HEK293 (cell line): ENCODE measurements around the gene IREB2.

ENCODE experiments used
- CTCF ChIA-PET: fragments of 350-600 bp; formaldehyde crosslinking; extraction: SDS; loops from one replicate; lab custom pipeline; 2021; ENCODE audit warnings: antibody characterized with exemption; lab: Yijun Ruan, JAX
- POLR2A ChIA-PET: fragments of 300-600 bp; formaldehyde crosslinking; extraction: SDS; loops from one replicate; lab custom pipeline; 2020; ENCODE audit warnings: antibody characterized with exemption, inconsistent platforms; lab: Yijun Ruan, JAX
- H3K27ac ChIP-seq: fragments of 200-500 bp; sonication (Bioruptor generic); 2 replicates; pipeline ENCODE4 v1.5.1; 2014; ENCODE audit warnings: low read depth, low read length, control low read depth, inconsistent platforms; ENCODE audit errors: extremely low read depth
- H3K36me3 ChIP-seq, 2 experiments: fragments of 200-500 bp in 1 of 2; sonication (Bioruptor generic) in 1 of 2; 1 replicate in 1 of 2; 2 replicates in 1 of 2; pipeline ENCODE4 v1.5.1; 2014 to 2017; ENCODE audit warnings: inconsistent platforms in 2 of 2, low read length in 2 of 2; ENCODE audit not compliant: control insufficient read depth in 2 of 2, insufficient read depth in 1 of 2
- H3K4me1 ChIP-seq: fragments of 200-500 bp; sonication (Bioruptor generic); 2 replicates; pipeline ENCODE4 v1.5.1; 2014; ENCODE audit warnings: mild to moderate bottlenecking, low read length, inconsistent platforms; ENCODE audit not compliant: control insufficient read depth, insufficient read depth
- H3K4me3 ChIP-seq: 2 replicates; pipeline ENCODE4 v1.5.1; 2011; ENCODE audit warnings: low read depth, mild to moderate bottlenecking, control low read depth, low read length, moderate library complexity
- H3K9me3 ChIP-seq: fragments of 200-500 bp; sonication (Bioruptor generic); 2 replicates; pipeline ENCODE4 v1.5.1; 2014; ENCODE audit warnings: low read depth, low read length, inconsistent platforms; ENCODE audit not compliant: control insufficient read depth, insufficient read depth
- AEBP2 ChIP-seq: fragments of 450-650 bp; formaldehyde crosslinking; IDR thresholded peaks from 2 replicates; pipeline ENCODE4 v1.5.1; 2016; ENCODE audit warnings: missing biosample characterization, missing genetic modification characterization, borderline replicate concordance
- ATF2 ChIP-seq: fragments of 450-650 bp; formaldehyde crosslinking; IDR thresholded peaks from 2 replicates; pipeline ENCODE4 v1.5.1; 2016; ENCODE audit warnings: missing biosample characterization, missing genetic modification characterization, low read depth
- HOXA7 ChIP-seq: sonication (generic); formaldehyde crosslinking; IDR thresholded peaks from 2 replicates; pipeline ENCODE4 v1.8.1; 2022; ENCODE audit warnings: missing genetic modification reagents, borderline replicate concordance
- KLF8 ChIP-seq: fragments of 450-650 bp; formaldehyde crosslinking; IDR thresholded peaks from 2 replicates; pipeline ENCODE4 v1.5.1; 2016; ENCODE audit warnings: missing biosample characterization, missing genetic modification characterization
- MEIS1 ChIP-seq: sonication (generic); formaldehyde crosslinking; IDR thresholded peaks from 2 replicates; pipeline ENCODE4 v1.8.1; 2022; ENCODE audit warnings: missing genetic modification reagents, mild to moderate bottlenecking, borderline replicate concordance
- SP2 ChIP-seq: fragments of 450-650 bp; formaldehyde crosslinking; IDR thresholded peaks from 2 replicates; pipeline ENCODE4 v1.5.1; 2016; ENCODE audit warnings: missing biosample characterization, missing genetic modification characterization
- YY2 ChIP-seq: fragments of 450-650 bp; formaldehyde crosslinking; IDR thresholded peaks from 2 replicates; pipeline ENCODE4 v1.5.1; 2016; ENCODE audit warnings: missing biosample characterization, missing genetic modification characterization
- ZNF121 ChIP-seq: fragments of 450-650 bp; formaldehyde crosslinking; IDR thresholded peaks from 2 replicates; pipeline ENCODE4 v1.5.1; 2016; ENCODE audit warnings: missing biosample characterization, missing genetic modification characterization
- ZNF19 ChIP-seq: fragments of 450-650 bp; formaldehyde crosslinking; IDR thresholded peaks from 2 replicates; pipeline ENCODE4; 2016; ENCODE audit warnings: missing biosample characterization, missing genetic modification characterization, low read depth
- ZNF354C ChIP-seq: fragments of 450-650 bp; formaldehyde crosslinking; IDR thresholded peaks from 2 replicates; pipeline ENCODE4 v1.5.1; 2016; ENCODE audit warnings: missing biosample characterization, missing genetic modification characterization, low read depth, borderline replicate concordance
- ZNF501 ChIP-seq: fragments of 450-650 bp; formaldehyde crosslinking; IDR thresholded peaks from 2 replicates; pipeline ENCODE4 v1.5.1; 2016; ENCODE audit warnings: missing biosample characterization, missing genetic modification characterization
- ZNF555 ChIP-seq: fragments of 450-650 bp; formaldehyde crosslinking; conservative IDR thresholded peaks from 2 replicates; pipeline ENCODE4 v1.5.1; 2017; ENCODE audit warnings: missing biosample characterization, mild to moderate bottlenecking, missing genetic modification characterization, inconsistent platforms
- ZNF621 ChIP-seq: fragments of 450-650 bp; formaldehyde crosslinking; IDR thresholded peaks from 2 replicates; pipeline ENCODE4 v1.5.1; 2017; ENCODE audit warnings: missing biosample characterization, missing genetic modification characterization
- ZNF660 ChIP-seq: fragments of 450-650 bp; IDR thresholded peaks from 2 replicates; pipeline ENCODE4 v1.5.1; 2018; ENCODE audit warnings: missing biosample characterization, mild to moderate bottlenecking, missing genetic modification characterization
- ZNF76 ChIP-seq: fragments of 450-650 bp; formaldehyde crosslinking; IDR thresholded peaks from 2 replicates; pipeline ENCODE4; 2016; ENCODE audit warnings: low read depth, missing biosample characterization, missing genetic modification characterization, borderline replicate concordance
- ZSCAN16 ChIP-seq: fragments of 450-650 bp; formaldehyde crosslinking; IDR thresholded peaks from 2 replicates; pipeline ENCODE4 v1.5.1; 2016; ENCODE audit warnings: missing biosample characterization, missing genetic modification characterization
- ZSCAN23 ChIP-seq: fragments of 450-650 bp; formaldehyde crosslinking; IDR thresholded peaks from 2 replicates; pipeline ENCODE4 v1.5.1; 2016; ENCODE audit warnings: missing biosample characterization, missing genetic modification characterization
- TF ChIP-seq, protein P1 (sequence below): fragments of 450-650 bp; formaldehyde crosslinking; IDR thresholded peaks from 2 replicates; pipeline ENCODE4 v1.5.1; 2016; ENCODE audit warnings: missing biosample characterization, missing genetic modification characterization
- TF ChIP-seq, protein P2 (sequence below): fragments of 450-650 bp; formaldehyde crosslinking; IDR thresholded peaks from 2 replicates; pipeline ENCODE4 v1.5.1; 2016; ENCODE audit warnings: missing biosample characterization, missing genetic modification characterization
- TF ChIP-seq, protein P3 (sequence below): fragments of 450-650 bp; formaldehyde crosslinking; IDR thresholded peaks from 2 replicates; pipeline ENCODE4 v1.5.1; 2016; ENCODE audit warnings: missing biosample characterization, missing genetic modification characterization

Gene IREB2

DNA sequence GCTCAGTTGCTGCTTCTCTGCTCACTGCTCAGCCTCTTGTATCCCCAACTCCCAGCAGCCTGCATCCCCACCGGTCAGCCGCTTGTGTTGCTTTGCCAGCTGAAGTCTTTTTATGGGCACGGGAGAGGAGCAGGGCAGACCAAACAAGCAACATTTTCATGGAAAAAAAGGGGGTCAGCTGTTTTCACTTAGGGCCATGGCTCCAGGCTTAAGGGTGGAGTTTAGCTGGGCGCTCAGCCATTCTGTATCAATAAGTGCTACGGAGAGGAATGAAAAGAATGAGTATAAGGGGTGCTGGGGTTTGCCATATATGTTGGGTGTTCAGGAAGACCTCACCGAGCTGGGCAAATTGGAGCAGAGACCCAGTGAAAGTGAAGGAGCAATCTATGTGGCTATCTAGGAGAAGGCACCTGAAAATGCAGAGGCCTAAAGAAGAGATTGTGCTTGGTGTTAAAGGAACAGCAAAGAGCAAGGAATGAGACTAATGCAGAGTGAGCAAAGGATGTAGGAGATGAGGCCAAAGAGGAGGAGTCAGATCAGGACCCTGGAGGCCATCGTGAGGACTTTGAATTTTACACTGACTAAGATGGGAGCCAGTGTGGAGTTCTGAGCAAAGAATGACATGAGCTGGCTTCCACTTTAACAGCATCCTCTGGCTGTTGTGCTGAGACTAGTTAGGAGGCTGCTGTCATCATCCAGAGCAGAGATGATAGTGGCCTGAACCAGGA lies 16.6 kb upstream of the IREB2 start:
- CTCF ChIA-PET, result interaction anchor here (0.6 to 10.5 kb wide), 17 partner anchors 10 to 452 kb away, joined by 3 to 176 read pairs (median 5); partner anchors contain the start of gene IREB2
- H3K4me1 ChIP-seq, result no peaks in the 10 kb centered on the region
- no peak overlapping the region for H3K4me3 ChIP-seq
- H3K27ac ChIP-seq, result no peak overlapping the region
- H3K36me3 ChIP-seq, result no peaks in the 10 kb centered on the region
- POLR2A ChIA-PET, result interaction anchor here (0.7 to 2.2 kb wide), 2 partner anchors 16 to 162 kb away, joined by 3 to 7 read pairs; partner anchors contain the start of gene IREB2
- TF ChIP-seq KLF8 (no peak), ZNF354C (no peak), ZNF19 (tag by site-specific recombination) (no peak), ZNF660 (tag by site-specific recombination) (no peak), SP2 (tag by site-specific recombination) (no peak)
- no peaks in the 10 kb centered on the region for H3K9me3 ChIP-seq

DNA sequence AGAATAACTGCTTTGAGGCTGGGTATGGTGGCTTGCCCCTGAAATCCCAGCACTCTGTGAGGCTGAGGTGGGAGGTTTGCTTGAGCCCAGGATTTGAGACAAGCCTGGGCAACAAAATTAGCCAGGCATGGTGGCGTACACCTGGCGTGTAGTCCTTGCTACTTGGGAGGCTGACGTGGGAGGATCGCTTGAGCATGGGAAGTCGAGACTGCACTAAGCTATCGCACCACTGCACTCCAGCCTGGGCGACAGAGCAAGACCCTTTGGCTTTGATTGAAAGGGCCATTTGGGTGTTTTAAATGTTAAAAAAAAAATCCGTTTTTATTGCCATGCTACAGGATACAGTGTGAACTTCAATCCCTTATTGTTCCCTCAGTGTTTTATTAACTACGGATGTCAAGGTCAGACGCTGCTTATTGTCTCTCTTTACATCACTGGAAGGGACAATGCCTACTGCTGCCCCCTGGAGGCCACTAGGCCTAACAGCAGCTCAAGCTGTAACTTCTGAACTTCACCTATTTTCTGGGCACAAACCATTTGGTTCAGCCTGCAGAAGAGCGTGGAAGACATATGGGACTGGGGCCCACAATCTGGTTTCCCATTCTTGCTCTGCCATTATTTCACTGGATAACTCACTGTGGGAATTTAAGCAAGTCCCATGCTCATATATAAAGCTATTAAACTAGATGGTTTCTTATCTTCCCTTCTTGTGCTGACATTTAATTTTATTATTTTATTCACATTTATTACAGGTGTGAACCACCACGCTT lies 15.3 kb upstream of the IREB2 start:
- no peaks in the 10 kb centered on the region for H3K36me3 ChIP-seq
- no peaks in the 10 kb centered on the region for H3K4me1 ChIP-seq
- no peak overlapping the region for H3K4me3 ChIP-seq
- POLR2A ChIA-PET, result interaction anchor here (0.5 to 2.2 kb wide), 5 partner anchors 14 to 144 kb away, joined by 3 to 7 read pairs (median 3); partner anchors contain the start of genes IREB2 and SKIC8
- CTCF ChIA-PET, result interaction anchor here (0.6 to 10.5 kb wide), 36 partner anchors 12 to 1720 kb away, joined by 3 to 176 read pairs (median 4); partner anchors contain the start of genes IREB2 and PSMA4
- H3K27ac ChIP-seq, result no peak overlapping the region
- no peaks in the 10 kb centered on the region for H3K9me3 ChIP-seq
- TF ChIP-seq YY2 (tag by site-specific recombination) (no peak), ZNF621 (tag by site-specific recombination) (no peak), ZSCAN23 (tag by site-specific recombination) (no peak), ZNF76 (tag by site-specific recombination) (no peak), MEIS1 (CRISPR knock-in tag) (no peak), ZNF660 (tag by site-specific recombination) (peak; percentile 54; the same call in 1 of the 2 replicates), ZNF555 (tag by site-specific recombination) (no peak), ZNF121 (tag by site-specific recombination) (peak; percentile 74), HOXA7 (CRISPR knock-in tag) (no peak), AEBP2 (tag by site-specific recombination) (no peak), ZSCAN16 (tag by site-specific recombination) (no peak), ZNF501 (tag by site-specific recombination) (no peak), ATF2 (no peak)
- TF ChIP-seq, protein P1, sequence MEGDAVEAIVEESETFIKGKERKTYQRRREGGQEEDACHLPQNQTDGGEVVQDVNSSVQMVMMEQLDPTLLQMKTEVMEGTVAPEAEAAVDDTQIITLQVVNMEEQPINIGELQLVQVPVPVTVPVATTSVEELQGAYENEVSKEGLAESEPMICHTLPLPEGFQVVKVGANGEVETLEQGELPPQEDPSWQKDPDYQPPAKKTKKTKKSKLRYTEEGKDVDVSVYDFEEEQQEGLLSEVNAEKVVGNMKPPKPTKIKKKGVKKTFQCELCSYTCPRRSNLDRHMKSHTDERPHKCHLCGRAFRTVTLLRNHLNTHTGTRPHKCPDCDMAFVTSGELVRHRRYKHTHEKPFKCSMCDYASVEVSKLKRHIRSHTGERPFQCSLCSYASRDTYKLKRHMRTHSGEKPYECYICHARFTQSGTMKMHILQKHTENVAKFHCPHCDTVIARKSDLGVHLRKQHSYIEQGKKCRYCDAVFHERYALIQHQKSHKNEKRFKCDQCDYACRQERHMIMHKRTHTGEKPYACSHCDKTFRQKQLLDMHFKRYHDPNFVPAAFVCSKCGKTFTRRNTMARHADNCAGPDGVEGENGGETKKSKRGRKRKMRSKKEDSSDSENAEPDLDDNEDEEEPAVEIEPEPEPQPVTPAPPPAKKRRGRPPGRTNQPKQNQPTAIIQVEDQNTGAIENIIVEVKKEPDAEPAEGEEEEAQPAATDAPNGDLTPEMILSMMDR, result peak; percentile 54; the same call in 1 of the 2 replicates
- TF ChIP-seq, protein P2, sequence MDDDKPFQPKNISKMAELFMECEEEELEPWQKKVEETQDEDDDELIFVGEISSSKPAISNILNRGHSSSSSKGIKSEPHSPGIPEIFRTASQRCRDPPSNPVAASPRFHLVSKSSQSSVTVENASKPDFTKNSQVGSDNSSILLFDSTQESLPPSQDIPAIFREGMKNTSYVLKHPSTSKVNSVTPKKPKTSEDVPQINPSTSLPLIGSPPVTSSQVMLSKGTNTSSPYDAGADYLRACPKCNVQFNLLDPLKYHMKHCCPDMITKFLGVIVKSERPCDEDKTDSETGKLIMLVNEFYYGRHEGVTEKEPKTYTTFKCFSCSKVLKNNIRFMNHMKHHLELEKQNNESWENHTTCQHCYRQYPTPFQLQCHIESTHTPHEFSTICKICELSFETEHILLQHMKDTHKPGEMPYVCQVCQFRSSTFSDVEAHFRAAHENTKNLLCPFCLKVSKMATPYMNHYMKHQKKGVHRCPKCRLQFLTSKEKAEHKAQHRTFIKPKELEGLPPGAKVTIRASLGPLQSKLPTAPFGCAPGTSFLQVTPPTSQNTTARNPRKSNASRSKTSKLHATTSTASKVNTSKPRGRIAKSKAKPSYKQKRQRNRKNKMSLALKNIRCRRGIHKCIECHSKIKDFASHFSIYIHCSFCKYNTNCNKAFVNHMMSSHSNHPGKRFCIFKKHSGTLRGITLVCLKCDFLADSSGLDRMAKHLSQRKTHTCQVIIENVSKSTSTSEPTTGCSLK (tag by site-specific recombination), result no peak
- TF ChIP-seq, protein P3, sequence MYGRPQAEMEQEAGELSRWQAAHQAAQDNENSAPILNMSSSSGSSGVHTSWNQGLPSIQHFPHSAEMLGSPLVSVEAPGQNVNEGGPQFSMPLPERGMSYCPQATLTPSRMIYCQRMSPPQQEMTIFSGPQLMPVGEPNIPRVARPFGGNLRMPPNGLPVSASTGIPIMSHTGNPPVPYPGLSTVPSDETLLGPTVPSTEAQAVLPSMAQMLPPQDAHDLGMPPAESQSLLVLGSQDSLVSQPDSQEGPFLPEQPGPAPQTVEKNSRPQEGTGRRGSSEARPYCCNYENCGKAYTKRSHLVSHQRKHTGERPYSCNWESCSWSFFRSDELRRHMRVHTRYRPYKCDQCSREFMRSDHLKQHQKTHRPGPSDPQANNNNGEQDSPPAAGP (tag by site-specific recombination), result no peak
